Loucy (cell line): ENCODE data around the gene ILKAP.

ENCODE experiments used
- H2AFZ ChIP-seq: fragments of 200-600 bp; sonication (generic); 2 replicates; pipeline ENCODE4 v1.6.0; 2016; ENCODE audit warnings: antibody characterized with exemption, mild to moderate bottlenecking, low read length, moderate library complexity
- H3F3A ChIP-seq: fragments of 200-600 bp; 2 replicates; pipeline ENCODE4 v1.6.0; 2016; ENCODE audit warnings: antibody characterized with exemption, low read depth, mild to moderate bottlenecking
- H3K27me3 ChIP-seq: fragments of 200-600 bp; sonication (generic); 2 replicates; pipeline ENCODE4 v1.6.1; 2014; ENCODE audit warnings: low read length, mild to moderate bottlenecking; ENCODE audit not compliant: insufficient read depth, poor library complexity, severe bottlenecking
- H3K36me3 ChIP-seq: fragments of 200-600 bp; sonication (generic); 2 replicates; pipeline ENCODE4 v1.6.1; 2016; ENCODE audit warnings: low read length; ENCODE audit not compliant: insufficient read depth
- H3K4me1 ChIP-seq: fragments of 200-600 bp; sonication (generic); 2 replicates; pipeline ENCODE4 v1.5.1; 2014; ENCODE audit warnings: low read length, mild to moderate bottlenecking; ENCODE audit not compliant: insufficient read depth, poor library complexity, severe bottlenecking
- H3K4me2 ChIP-seq: fragments of 200-600 bp; sonication (generic); 2 replicates; pipeline ENCODE4 v1.6.0; 2014; ENCODE audit warnings: antibody characterized with exemption, low read length, low read depth, mild to moderate bottlenecking; ENCODE audit not compliant: poor library complexity, severe bottlenecking
- H3K4me3 ChIP-seq: fragments of 200-600 bp; sonication (generic); 2 replicates; pipeline ENCODE4 v1.5.1; 2014; ENCODE audit warnings: low read length, mild to moderate bottlenecking, mixed read lengths; ENCODE audit not compliant: poor library complexity, severe bottlenecking
- H3K79me2 ChIP-seq: fragments of 200-600 bp; sonication (generic); 2 replicates; pipeline ENCODE4 v1.6.1; 2014; ENCODE audit warnings: low read length; ENCODE audit not compliant: insufficient read depth
- H3K9ac ChIP-seq: fragments of 200-600 bp; sonication (generic); 2 replicates; pipeline ENCODE4 v1.6.0; 2014; ENCODE audit warnings: mild to moderate bottlenecking, low read depth, low read length, moderate library complexity; ENCODE audit not compliant: poor library complexity, severe bottlenecking
- H3K9me2 ChIP-seq: fragments of 200-600 bp; sonication (generic); replicated peaks from 2 replicates; pipeline ENCODE4 v1.6.1; 2016; ENCODE audit warnings: low read depth, low read length, mixed read lengths
- H3K9me3 ChIP-seq: fragments of 200-600 bp; sonication (generic); 2 replicates; pipeline ENCODE4 v1.6.1; 2014; ENCODE audit warnings: mild to moderate bottlenecking, antibody characterized with exemption, low read length, low read depth; ENCODE audit not compliant: insufficient read depth
- H4K20me1 ChIP-seq: fragments of 200-600 bp; sonication (generic); 2 replicates; pipeline ENCODE4 v1.6.0; 2014; ENCODE audit warnings: antibody characterized with exemption, low read length, mild to moderate bottlenecking; ENCODE audit not compliant: insufficient read depth, poor library complexity, severe bottlenecking
- EZH2phosphoT487 ChIP-seq: fragments of 200-600 bp; IDR thresholded peaks from 2 replicates; pipeline ENCODE4 v1.6.1; 2018; ENCODE audit warnings: antibody characterized with exemption, mild to moderate bottlenecking, moderate library complexity, borderline replicate concordance
- TF ChIP-seq, protein P1 (sequence below): fragments of 200-600 bp; sonication (generic); conservative IDR thresholded peaks from 2 replicates; pipeline ENCODE4 v1.5.1; 2014; ENCODE audit warnings: mild to moderate bottlenecking, antibody characterized with exemption, low read length

ILKAP gene

DNA sequence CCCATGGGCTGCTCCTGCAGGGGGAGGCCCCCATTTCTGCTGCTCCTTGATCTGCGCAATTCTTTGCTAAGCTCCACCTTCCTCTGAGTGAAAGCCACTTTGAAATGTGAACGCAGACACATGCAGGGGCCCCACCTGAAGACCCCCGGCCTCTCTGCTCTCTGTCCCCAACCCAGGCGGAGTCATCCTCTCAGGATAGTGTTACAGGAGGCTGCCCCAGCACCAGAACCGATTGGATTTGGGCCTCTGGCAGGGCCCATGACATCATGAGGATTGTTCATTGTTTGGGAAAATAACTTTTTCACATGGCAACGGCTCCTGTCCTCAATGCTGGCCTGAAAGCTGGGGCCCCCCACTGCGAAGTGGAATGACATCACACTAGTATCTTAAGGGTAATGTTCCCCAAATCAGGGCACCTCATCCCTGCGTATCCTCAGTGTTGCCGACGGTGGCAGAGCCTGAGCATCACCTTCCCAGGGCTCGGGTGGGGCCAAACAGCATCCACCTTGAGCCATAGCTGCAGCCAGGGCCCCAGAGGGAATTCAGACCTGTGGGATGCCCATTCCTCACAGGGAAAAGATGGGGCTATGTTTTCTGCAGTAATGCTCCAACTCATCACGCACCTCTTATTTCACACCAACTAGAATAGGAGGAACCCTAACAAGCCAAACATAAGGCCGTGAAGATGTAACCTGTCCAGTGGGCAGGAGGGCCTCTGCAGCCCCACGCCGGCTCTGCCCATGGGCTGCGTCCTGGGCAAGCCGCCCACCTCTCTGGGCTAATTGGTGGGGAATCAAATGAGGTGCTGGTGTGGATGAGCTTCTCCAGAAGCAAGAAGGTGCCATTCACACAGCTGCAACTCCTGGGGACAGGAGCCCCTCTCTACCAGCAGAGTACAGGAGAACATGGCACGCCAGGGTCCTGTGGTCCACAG is 47.5 kb downstream of the ILKAP start:
- no peak overlapping the region for H3K9ac ChIP-seq
- no peaks in the 10 kb centered on the region for H3F3A ChIP-seq
- H3K36me3 ChIP-seq, result no peaks in the 10 kb centered on the region
- H3K4me2 ChIP-seq, result no peak overlapping the region
- TF ChIP-seq, protein P1, sequence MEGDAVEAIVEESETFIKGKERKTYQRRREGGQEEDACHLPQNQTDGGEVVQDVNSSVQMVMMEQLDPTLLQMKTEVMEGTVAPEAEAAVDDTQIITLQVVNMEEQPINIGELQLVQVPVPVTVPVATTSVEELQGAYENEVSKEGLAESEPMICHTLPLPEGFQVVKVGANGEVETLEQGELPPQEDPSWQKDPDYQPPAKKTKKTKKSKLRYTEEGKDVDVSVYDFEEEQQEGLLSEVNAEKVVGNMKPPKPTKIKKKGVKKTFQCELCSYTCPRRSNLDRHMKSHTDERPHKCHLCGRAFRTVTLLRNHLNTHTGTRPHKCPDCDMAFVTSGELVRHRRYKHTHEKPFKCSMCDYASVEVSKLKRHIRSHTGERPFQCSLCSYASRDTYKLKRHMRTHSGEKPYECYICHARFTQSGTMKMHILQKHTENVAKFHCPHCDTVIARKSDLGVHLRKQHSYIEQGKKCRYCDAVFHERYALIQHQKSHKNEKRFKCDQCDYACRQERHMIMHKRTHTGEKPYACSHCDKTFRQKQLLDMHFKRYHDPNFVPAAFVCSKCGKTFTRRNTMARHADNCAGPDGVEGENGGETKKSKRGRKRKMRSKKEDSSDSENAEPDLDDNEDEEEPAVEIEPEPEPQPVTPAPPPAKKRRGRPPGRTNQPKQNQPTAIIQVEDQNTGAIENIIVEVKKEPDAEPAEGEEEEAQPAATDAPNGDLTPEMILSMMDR, result no peak
- TF ChIP-seq EZH2phosphoT487, result no peak
- H3K9me3 ChIP-seq, result no peaks in the 10 kb centered on the region
- H4K20me1 ChIP-seq, result no peaks in the 10 kb centered on the region
- peaks cover 14% of the 10 kb centered on the region for H3K4me1 ChIP-seq
- H3K79me2 ChIP-seq, result no peaks in the 10 kb centered on the region
- no peak overlapping the region for H3K4me3 ChIP-seq
- H2AFZ ChIP-seq, result no peak overlapping the region
- no peaks in the 10 kb centered on the region for H3K9me2 ChIP-seq
- H3K27me3 ChIP-seq, result no peaks in the 10 kb centered on the region

DNA sequence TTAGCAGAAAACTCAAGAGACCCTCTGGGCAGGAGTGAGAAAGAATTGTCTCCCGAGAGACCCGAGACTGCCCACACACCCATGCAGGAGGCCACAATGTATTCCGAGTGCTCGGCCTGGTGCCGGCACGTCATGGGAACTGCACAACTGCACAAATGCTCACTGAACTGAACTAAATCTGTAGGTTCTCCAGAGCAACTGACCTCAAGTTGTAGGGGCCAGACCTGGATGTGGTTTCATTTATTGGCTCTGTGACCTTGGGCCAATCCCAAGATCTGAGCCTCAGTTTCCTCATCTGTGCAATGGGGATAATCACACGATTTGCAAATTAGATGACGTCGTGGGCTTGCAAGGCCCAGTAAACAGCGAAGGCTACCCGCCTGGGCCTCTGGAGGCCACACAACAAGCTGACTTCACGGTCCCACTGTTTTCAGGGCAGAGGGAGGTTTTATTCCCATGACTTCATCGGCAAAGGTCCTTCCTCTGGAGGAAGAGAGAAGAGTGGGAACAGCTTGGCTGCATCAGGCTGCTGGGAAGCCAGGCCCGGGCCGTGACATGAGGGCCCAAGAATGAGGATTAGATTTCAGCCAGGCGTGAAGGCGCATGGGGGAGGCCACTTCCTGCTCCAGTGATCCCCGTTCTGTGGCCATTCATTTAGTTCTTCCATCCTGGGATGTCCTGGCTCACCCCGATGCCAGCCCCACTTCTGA is 48.3 kb downstream of the ILKAP start:
- no peak overlapping the region for H3K4me2 ChIP-seq

DNA sequence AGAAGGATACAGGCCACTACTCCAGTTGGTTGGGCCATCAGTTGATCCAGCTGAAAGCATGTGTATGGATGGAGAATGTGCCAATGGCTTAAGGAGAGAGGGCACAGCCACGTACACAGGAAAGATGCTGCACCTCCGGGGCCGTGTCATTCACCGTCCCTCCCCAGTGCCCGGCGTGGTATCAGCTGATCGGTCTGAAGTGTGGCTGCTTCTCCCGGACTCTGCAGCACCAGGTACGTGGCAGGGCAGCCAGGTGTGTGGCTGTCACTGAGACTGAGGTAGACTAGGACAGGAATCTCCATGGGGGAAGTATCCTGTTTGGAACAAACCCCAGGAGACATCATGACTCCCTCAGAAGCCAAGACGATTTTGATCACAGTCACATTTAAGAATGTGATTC is 48.9 kb downstream of the ILKAP start:
- TF ChIP-seq, protein P1, result no peak
- no peak overlapping the region for H2AFZ ChIP-seq
- no peaks in the 10 kb centered on the region for H3K27me3 ChIP-seq
- peaks cover 4% of the 10 kb centered on the region for H3K4me1 ChIP-seq
- no peaks in the 10 kb centered on the region for H3F3A ChIP-seq
- no peak overlapping the region for H3K4me2 ChIP-seq
- no peaks in the 10 kb centered on the region for H4K20me1 ChIP-seq
- no peak overlapping the region for H3K9ac ChIP-seq
- no peaks in the 10 kb centered on the region for H3K9me2 ChIP-seq
- no peak overlapping the region for H3K4me3 ChIP-seq
- H3K79me2 ChIP-seq, result no peaks in the 10 kb centered on the region
- H3K36me3 ChIP-seq, result no peaks in the 10 kb centered on the region
- H3K9me3 ChIP-seq, result no peaks in the 10 kb centered on the region

More for the DNA sequence above, 48.3 kb downstream of the ILKAP start:
- H3K9ac ChIP-seq, result no peak overlapping the region
- TF ChIP-seq, protein P1, result no peak
- TF ChIP-seq EZH2phosphoT487, result no peak
- no peak overlapping the region for H3K4me3 ChIP-seq
- no peaks in the 10 kb centered on the region for H3K9me3 ChIP-seq
- no peaks in the 10 kb centered on the region for H4K20me1 ChIP-seq
- no peak overlapping the region for H2AFZ ChIP-seq
- H3K4me1 ChIP-seq, result peaks cover 9% of the 10 kb centered on the region
- no peaks in the 10 kb centered on the region for H3K27me3 ChIP-seq
- no peaks in the 10 kb centered on the region for H3K9me2 ChIP-seq
- no peaks in the 10 kb centered on the region for H3F3A ChIP-seq
- H3K36me3 ChIP-seq, result no peaks in the 10 kb centered on the region
- no peaks in the 10 kb centered on the region for H3K79me2 ChIP-seq
